Neural progenitor cell (in vitro differentiated cells): ENCODE results near the gene PAX7. TPM values are rescaled to one million over a fixed set of nuclear protein-coding genes. Genes with fewer than 3 reads are reported as not detected.

ENCODE experiments used
- DNase-seq: peaks from one replicate; pipeline ENCODE4 v3.0.0-alpha.2; 2016; ENCODE audit warnings: low spot score
- H2AFZ ChIP-seq: fragments of 200-600 bp; sonication (generic); replicated peaks from 2 replicates; pipeline ENCODE4 v1.6.1; 2016; ENCODE audit warnings: antibody characterized with exemption
- H3F3A ChIP-seq: fragments of 200-600 bp; sonication (generic); 2 replicates; pipeline ENCODE4 v1.6.1; 2016; ENCODE audit warnings: antibody characterized with exemption, low read depth
- H3K27ac ChIP-seq: fragments of 200-600 bp; sonication (generic); 2 replicates; pipeline ENCODE4 v1.5.1; 2016; ENCODE audit warnings: mild to moderate bottlenecking
- H3K27me3 ChIP-seq: fragments of 200-600 bp; sonication (generic); 2 replicates; pipeline ENCODE4 v1.6.1; 2016; ENCODE audit warnings: mild to moderate bottlenecking, moderate library complexity
- H3K36me3 ChIP-seq: fragments of 200-600 bp; sonication (generic); 2 replicates; pipeline ENCODE4 v1.5.1; 2016
- H3K4me1 ChIP-seq: fragments of 200-600 bp; sonication (generic); 2 replicates; pipeline ENCODE4 v1.6.1; 2016; ENCODE audit warnings: mixed run types
- H3K4me2 ChIP-seq: fragments of 200-600 bp; sonication (generic); 2 replicates; pipeline ENCODE4 v1.6.1; 2016
- H3K4me3 ChIP-seq: fragments of 200-600 bp; sonication (generic); 2 replicates; pipeline ENCODE4 v1.5.1; 2016
- H3K79me2 ChIP-seq: fragments of 200-600 bp; sonication (generic); 2 replicates; pipeline ENCODE4 v1.6.1; 2016; ENCODE audit warnings: low read depth
- H3K9ac ChIP-seq: fragments of 200-600 bp; sonication (generic); 2 replicates; pipeline ENCODE4 v1.6.1; 2016
- H3K9me3 ChIP-seq: fragments of 200-600 bp; sonication (generic); 2 replicates; pipeline ENCODE4 v1.5.1; 2016; ENCODE audit warnings: low read depth
- H4K20me1 ChIP-seq: fragments of 200-600 bp; sonication (generic); 2 replicates; pipeline ENCODE4 v1.6.1; 2016; ENCODE audit warnings: low read depth
- H3K27ac Mint-ChIP-seq: 3 replicates; pipeline ENCODE4 v1.8.0; 2021; ENCODE audit warnings: mixed read lengths
- H3K27me3 Mint-ChIP-seq: 2 replicates; pipeline ENCODE4 v1.8.0; 2022; ENCODE audit warnings: low read depth, mild to moderate bottlenecking, inconsistent platforms, moderate library complexity, mixed read lengths; ENCODE audit not compliant: insufficient read depth
- H3K36me3 Mint-ChIP-seq: 3 replicates; pipeline ENCODE4 v1.8.0; 2021; ENCODE audit warnings: mixed read lengths
- H3K4me1 Mint-ChIP-seq: 3 replicates; pipeline ENCODE4 v1.8.0; 2021; ENCODE audit warnings: mixed read lengths
- H3K4me3 Mint-ChIP-seq: 3 replicates; pipeline ENCODE4 v1.8.0; 2021; ENCODE audit warnings: mild to moderate bottlenecking, moderate library complexity, mixed read lengths
- H3K9me3 Mint-ChIP-seq: 3 replicates; pipeline ENCODE4 v1.8.0; 2020; ENCODE audit warnings: mixed read lengths
- CTCF ChIP-seq: fragments of 200-600 bp; sonication (generic); IDR thresholded peaks from 2 replicates; pipeline ENCODE4 v1.5.1; 2017; ENCODE audit warnings: antibody characterized with exemption, mild to moderate bottlenecking
- EZH2 ChIP-seq: fragments of 200-600 bp; sonication (generic); IDR thresholded peaks from 2 replicates; pipeline ENCODE4 v1.6.1; 2017; ENCODE audit warnings: antibody characterized with exemption, mild to moderate bottlenecking, moderate library complexity
- EZH2phosphoT487 ChIP-seq: fragments of 200-600 bp; sonication (generic); IDR thresholded peaks from 2 replicates; pipeline ENCODE4 v1.6.1; 2017; ENCODE audit warnings: antibody characterized with exemption
- total RNA-seq: library from RNA; depleted of rRNA; stranded (reverse); fragments of >200 nt; gene quantifications from 2 replicates; pipeline ENCODE4 v1.2.3, GENCODE V29; 2015; ENCODE audit warnings: low replicate concordance

Gene PAX7
- total RNA-seq, 1 donor from 2014 or later: 0.06 TPM

DNA sequence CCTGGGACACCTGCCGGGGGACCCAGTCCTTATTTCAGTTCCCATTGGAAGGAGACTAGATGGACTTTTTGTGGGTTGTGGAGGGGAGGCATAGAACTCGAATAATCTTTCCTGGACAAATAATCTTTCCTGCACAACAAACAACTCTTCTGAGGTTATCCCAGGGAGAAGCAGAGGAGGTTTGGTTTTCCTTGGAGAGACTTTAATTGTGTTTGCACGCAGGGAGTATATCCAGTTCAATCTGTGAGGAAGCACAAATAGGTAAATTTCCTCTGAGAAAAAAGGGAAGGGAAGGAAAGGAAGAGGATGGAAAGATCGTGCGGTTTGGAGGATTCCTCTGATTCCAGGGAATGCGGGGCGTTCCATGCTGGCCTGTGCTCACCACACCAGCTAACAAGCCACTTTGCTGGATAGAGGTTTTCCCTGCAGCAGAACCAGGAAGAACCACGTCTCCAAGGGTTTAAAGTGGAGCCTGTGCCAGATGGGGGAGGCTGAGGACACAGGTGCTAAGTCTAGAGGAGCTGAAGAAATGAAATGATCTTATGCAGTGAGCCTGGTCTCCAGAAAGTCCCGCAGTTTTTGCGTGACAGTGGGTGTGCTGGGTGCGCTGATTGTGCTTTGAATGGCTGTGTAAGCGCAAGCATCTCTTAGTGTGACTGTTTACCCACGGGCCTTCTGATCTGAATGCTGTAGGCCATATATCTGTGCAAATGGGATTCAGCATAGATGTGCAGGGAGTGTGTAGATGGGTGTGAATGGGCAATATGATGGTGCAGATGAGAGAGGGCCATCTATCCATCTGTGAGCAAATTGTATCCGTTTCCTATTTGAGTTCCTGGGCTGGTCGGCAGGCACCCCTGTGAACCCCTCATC, 7.6 kb downstream of the PAX7 start:
- H3F3A ChIP-seq: peaks cover 67% of the 10 kb centered on the region
- Mint-ChIP-seq H3K36me3 (peaks cover 4% of the 10 kb centered on the region), H3K4me3 (peak overlapping the region; percentile 7), H3K9me3 (no peaks in the 10 kb centered on the region), H3K27me3 (peaks cover 83% of the 10 kb centered on the region), H3K4me1 (peaks cover 80% of the 10 kb centered on the region), H3K27ac (no peak overlapping the region)
- no peaks in the 10 kb centered on the region for H3K79me2 ChIP-seq
- H3K27me3 ChIP-seq: peaks cover 100% of the 10 kb centered on the region
- TF ChIP-seq CTCF: no peak
- peak; percentile 21 for TF ChIP-seq EZH2phosphoT487
- no peak for TF ChIP-seq EZH2
- no peak overlapping the region for H3K4me3 ChIP-seq
- no peak for DNase-seq
- H2AFZ ChIP-seq: no peak overlapping the region
- H3K4me1 ChIP-seq: peaks cover 66% of the 10 kb centered on the region
- H3K27ac ChIP-seq: no peak overlapping the region
- peak overlapping the region; percentile 59 for H3K4me2 ChIP-seq
- no peak overlapping the region for H3K9ac ChIP-seq
- no peaks in the 10 kb centered on the region for H3K36me3 ChIP-seq
- peaks cover 99% of the 10 kb centered on the region for H4K20me1 ChIP-seq
- H3K9me3 ChIP-seq: no peaks in the 10 kb centered on the region

- Mint-ChIP-seq H3K36me3 (peaks cover 4% of the 10 kb centered on the region), H3K27ac (no peak overlapping the region), H3K9me3 (no peaks in the 10 kb centered on the region), H3K4me1 (peaks cover 76% of the 10 kb centered on the region), H3K4me3 (peak overlapping the region; percentile 7), H3K27me3 (peaks cover 76% of the 10 kb centered on the region)
- Histone ChIP-seq H3K4me3 (no peak overlapping the region), H3K27ac (no peak overlapping the region), H2AFZ (no peak overlapping the region), H4K20me1 (peaks cover 99% of the 10 kb centered on the region), H3K4me1 (peaks cover 72% of the 10 kb centered on the region), H3K9me3 (no peaks in the 10 kb centered on the region), H3K36me3 (no peaks in the 10 kb centered on the region), H3K9ac (no peak overlapping the region), H3K4me2 (peak overlapping the region; percentile 76), H3F3A (peaks cover 72% of the 10 kb centered on the region), H3K79me2 (no peaks in the 10 kb centered on the region), H3K27me3 (peaks cover 100% of the 10 kb centered on the region)
- TF ChIP-seq EZH2phosphoT487 (no peak), CTCF (no peak), EZH2 (no peak)
- no peak for DNase-seq
Observed at GRCh38 chr1:18638835-18639364, 8.3 kb downstream of the PAX7 start.

- peaks cover 79% of the 10 kb centered on the region for H3F3A ChIP-seq
- peak; percentile 50 for DNase-seq
- no peaks in the 10 kb centered on the region for H3K79me2 ChIP-seq
- H3K27me3 Mint-ChIP-seq: peaks cover 75% of the 10 kb centered on the region
- H3K9ac ChIP-seq: no peak overlapping the region
- peak overlapping the region; percentile 77 for H3K4me3 Mint-ChIP-seq
- H3K9me3 ChIP-seq: no peaks in the 10 kb centered on the region
- TF ChIP-seq EZH2phosphoT487 (no peak), CTCF (no peak), EZH2 (no peak)
- no peaks in the 10 kb centered on the region for H3K9me3 Mint-ChIP-seq
- H3K27ac Mint-ChIP-seq: no peak overlapping the region
- H3K4me3 ChIP-seq: peak overlapping the region; percentile 36
- peaks cover 77% of the 10 kb centered on the region for H3K4me1 ChIP-seq
- no peaks in the 10 kb centered on the region for H3K36me3 Mint-ChIP-seq
- peaks cover 76% of the 10 kb centered on the region for H3K4me1 Mint-ChIP-seq
- H3K4me2 ChIP-seq: peak overlapping the region; percentile 76
- no peak overlapping the region for H3K27ac ChIP-seq
- H3K36me3 ChIP-seq: no peaks in the 10 kb centered on the region
- H2AFZ ChIP-seq: no peak overlapping the region
- H4K20me1 ChIP-seq: peaks cover 99% of the 10 kb centered on the region
- peaks cover 100% of the 10 kb centered on the region for H3K27me3 ChIP-seq
Observed at GRCh38 chr1:18639368-18640055, 8.9 kb downstream of the PAX7 start.
